HFF-Myc (cell line): Measurements from ENCODE around the gene KIAA0753.

Experiments used
- DNase-seq: peaks from one replicate; pipeline ENCODE4 v3.0.0-alpha.2; 2011; ENCODE audit warnings: low read depth; ENCODE audit errors: extremely low read depth
- H3K4me3 ChIP-seq: replicated peaks from 2 replicates; pipeline ENCODE4 v1.5.1; 2011; ENCODE audit warnings: low read depth, mild to moderate bottlenecking, control low read depth, low read length
- CTCF ChIP-seq: IDR thresholded peaks from 2 replicates; pipeline ENCODE4 v1.5.1; 2012; ENCODE audit warnings: mild to moderate bottlenecking, low read depth, low read length, control low read depth; ENCODE audit errors: missing control alignments

Gene KIAA0753

GRCh38 chr17:6670571-6670970 lies 30.1 kb upstream of the KIAA0753 start:
- no peak overlapping the region for H3K4me3 ChIP-seq
- no peak for DNase-seq
- TF ChIP-seq CTCF, result no peak

GRCh38 chr17:6669479-6670212 lies 29.1 kb upstream of the KIAA0753 start:
- no peak for TF ChIP-seq CTCF
- no peak overlapping the region for H3K4me3 ChIP-seq
- DNase-seq, result no peak

- TF ChIP-seq CTCF, result no peak
- H3K4me3 ChIP-seq, result no peak overlapping the region
- no peak for DNase-seq
These were observed 28.4 kb upstream of the KIAA0753 start for GRCh38 chr17:6668727-6669425.

- no peak for DNase-seq
- TF ChIP-seq CTCF, result no peak
- no peak overlapping the region for H3K4me3 ChIP-seq
These were observed 27.7 kb upstream of the KIAA0753 start for GRCh38 chr17:6668219-6668618.

GRCh38 chr17:6667516-6667915 lies 27.0 kb upstream of the KIAA0753 start:
- no peak for TF ChIP-seq CTCF
- no peak for DNase-seq

GRCh38 chr17:6666557-6666956 lies 26.0 kb upstream of the KIAA0753 start:
- no peak for DNase-seq
- no peak overlapping the region for H3K4me3 ChIP-seq
- no peak for TF ChIP-seq CTCF

More at GRCh38 chr17:6667516-6667915, 27.0 kb upstream of the KIAA0753 start:
- H3K4me3 ChIP-seq, result no peak overlapping the region
